Neural cell (in vitro differentiated cells): Measurements from ENCODE around the gene PEMT.

ENCODE experiments used
- EP300 ChIP-seq: fragments of 450-650 bp; conservative IDR thresholded peaks from 2 replicates; pipeline ENCODE4 v1.6.1; 2014; ENCODE audit warnings: antibody characterized with exemption, mild to moderate bottlenecking, moderate library complexity; ENCODE audit not compliant: poor library complexity, severe bottlenecking
- EZH2 ChIP-seq: fragments of 200-600, 300-800 bp; shearing (Covaris generic), sonication (generic); IDR thresholded peaks from 2 replicates; pipeline ENCODE4 v1.6.1; 2014; ENCODE audit warnings: antibody characterized with exemption, low read length, borderline replicate concordance, mild to moderate bottlenecking; ENCODE audit not compliant: insufficient read depth, poor library complexity, severe bottlenecking
- TF ChIP-seq, protein P1 (sequence below): fragments of 450-650 bp; IDR thresholded peaks from 2 replicates; pipeline ENCODE4 v1.5.1; 2014; ENCODE audit warnings: antibody characterized with exemption, mild to moderate bottlenecking, moderate library complexity; ENCODE audit not compliant: poor library complexity, severe bottlenecking

DNA sequence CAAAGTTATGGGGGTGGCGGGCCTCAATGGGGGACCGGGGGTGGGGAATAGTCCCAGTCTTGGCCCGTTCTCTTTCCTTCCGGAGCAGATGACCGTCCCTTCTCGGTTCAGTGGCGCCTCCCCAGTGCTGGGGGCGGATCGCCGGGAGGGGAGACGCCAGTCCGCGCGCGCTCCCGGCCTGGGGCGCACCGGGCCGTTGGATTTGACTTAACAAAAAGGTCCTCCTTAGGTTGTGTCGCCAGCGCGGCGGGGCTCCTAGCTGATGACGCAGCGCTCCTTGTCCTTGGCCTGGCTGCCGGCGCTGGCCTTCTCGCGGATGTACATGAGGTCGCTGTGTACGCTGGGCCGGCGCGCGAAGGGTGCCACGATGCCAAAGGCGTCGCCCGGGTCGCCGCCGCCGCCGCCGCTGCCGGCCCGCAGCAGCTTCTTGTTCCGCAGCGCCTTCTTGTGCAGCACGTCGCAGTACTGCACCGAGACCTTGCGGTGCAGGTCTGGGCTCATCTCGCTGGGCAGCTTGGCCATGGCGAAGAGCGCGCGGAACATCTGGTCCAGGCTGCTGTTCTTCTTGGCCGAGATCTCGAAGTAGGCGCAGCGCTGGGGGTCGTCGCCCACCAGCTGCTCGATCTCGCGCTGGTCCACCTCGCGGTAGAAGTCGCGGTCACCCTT lies 96.5 kb downstream of the PEMT start:
- TF ChIP-seq, protein P1, sequence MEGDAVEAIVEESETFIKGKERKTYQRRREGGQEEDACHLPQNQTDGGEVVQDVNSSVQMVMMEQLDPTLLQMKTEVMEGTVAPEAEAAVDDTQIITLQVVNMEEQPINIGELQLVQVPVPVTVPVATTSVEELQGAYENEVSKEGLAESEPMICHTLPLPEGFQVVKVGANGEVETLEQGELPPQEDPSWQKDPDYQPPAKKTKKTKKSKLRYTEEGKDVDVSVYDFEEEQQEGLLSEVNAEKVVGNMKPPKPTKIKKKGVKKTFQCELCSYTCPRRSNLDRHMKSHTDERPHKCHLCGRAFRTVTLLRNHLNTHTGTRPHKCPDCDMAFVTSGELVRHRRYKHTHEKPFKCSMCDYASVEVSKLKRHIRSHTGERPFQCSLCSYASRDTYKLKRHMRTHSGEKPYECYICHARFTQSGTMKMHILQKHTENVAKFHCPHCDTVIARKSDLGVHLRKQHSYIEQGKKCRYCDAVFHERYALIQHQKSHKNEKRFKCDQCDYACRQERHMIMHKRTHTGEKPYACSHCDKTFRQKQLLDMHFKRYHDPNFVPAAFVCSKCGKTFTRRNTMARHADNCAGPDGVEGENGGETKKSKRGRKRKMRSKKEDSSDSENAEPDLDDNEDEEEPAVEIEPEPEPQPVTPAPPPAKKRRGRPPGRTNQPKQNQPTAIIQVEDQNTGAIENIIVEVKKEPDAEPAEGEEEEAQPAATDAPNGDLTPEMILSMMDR = no peak
- TF ChIP-seq EP300 (no peak), EZH2 (no peak)
